KBM-7 (cell line): Measurements from ENCODE around the gene SORT1.
"Not testable (repeated sequence)": the region's sequence is repeated elsewhere in the genome, so short reads cannot be mapped to it uniquely, and the experiment has no call there.

Source experiments
- DNase-seq: peaks from one replicate; pipeline ENCODE4 v3.0.0-alpha.2; 2015
- in situ Hi-C: fragments of 300-500 bp; cut with MboI; formaldehyde crosslinking; loops from 2 replicates; pipeline ENCODE4 v1.14.3; 2020; ENCODE audit warnings: low sequenced_read_pairs, low pct_unique_long_range_greater_than_20kb, mixed read lengths

The SORT1 gene

GRCh38 chr1:109399326-109399957, 1.7 kb upstream of the SORT1 start:
- DNase-seq = peak; percentile 75
- in situ Hi-C loops = no loop called here

- in situ Hi-C loops = no loop called here
- DNase-seq = no peak
Measured at GRCh38 chr1:109398343-109399225, 866 bp upstream of the SORT1 start.

GRCh38 chr1:109396871-109397580, 692 bp downstream of the SORT1 start:
- in situ Hi-C loops = no loop called here
- DNase-seq = no peak

- no peak for DNase-seq
- in situ Hi-C loops = no loop called here
Measured at GRCh38 chr1:109396513-109396839, 1.2 kb downstream of the SORT1 start.

- DNase-seq = peak; percentile 42
- in situ Hi-C loops = no loop called here
Measured at GRCh38 chr1:109395602-109396512, 1.9 kb downstream of the SORT1 start.

GRCh38 chr1:109395282-109395599, 2.5 kb downstream of the SORT1 start:
- DNase-seq, in situ Hi-C loops: not testable (repeated sequence)

DNA sequence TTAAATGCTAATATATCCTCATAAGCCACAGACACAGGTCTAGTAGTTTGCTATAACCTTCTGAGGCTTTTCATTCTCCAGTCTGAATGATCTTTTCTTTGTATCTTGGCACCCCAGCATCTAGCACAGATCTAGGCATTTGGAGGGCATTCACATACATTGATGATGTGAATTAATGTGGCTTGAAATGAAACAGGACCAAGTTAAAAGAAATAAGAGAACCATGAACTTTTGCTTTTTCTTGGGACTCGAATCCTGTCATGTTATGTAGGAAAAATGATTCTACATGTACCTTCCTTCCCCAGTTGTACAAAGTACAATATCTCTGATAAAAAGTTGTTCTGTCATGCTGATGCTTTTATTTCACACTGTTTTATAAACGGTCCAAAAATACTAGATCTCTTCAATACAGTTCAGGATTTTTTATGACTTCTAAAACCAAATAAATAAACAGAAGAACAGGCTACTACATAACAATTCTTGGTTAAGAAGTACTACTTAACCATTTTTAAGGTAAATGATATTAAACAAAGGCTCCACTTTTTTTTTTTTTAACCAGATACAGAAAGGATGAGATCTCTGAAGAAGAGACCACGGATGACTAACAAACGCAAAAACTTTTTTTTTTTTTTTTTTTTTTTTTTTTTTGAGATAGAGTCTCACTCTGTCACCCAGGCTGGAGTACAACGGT, 3.0 kb downstream of the SORT1 start:
- no peak for DNase-seq
- in situ Hi-C loops = no loop called here

DNA sequence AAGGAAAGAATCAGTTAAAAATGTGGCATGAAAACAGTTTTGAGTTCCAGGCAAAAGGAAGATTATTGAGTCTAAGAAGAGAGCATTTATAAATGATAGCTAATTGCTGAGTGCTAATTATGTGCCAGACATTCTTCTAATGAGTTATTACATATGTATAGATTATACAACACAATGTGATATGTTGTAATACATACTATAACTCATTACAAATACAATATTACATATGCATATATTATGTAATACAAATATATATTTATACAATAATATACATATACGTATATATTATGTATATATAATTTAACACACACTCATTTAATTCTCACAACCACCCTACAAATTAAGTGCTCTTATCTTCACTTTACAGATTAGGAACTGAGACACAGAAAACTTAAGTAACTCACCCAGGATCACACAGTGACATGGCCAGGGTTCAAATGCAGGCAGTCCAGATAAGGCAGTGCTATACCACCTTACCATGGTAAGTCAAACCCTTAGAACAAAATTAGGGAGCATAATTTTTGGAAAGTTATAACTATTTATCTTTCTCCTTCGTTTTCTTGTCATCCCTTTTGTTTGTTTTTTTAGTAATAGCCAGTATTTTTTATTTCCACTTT, 4.0 kb downstream of the SORT1 start:
- DNase-seq = no peak
- in situ Hi-C loops = no loop called here

DNA sequence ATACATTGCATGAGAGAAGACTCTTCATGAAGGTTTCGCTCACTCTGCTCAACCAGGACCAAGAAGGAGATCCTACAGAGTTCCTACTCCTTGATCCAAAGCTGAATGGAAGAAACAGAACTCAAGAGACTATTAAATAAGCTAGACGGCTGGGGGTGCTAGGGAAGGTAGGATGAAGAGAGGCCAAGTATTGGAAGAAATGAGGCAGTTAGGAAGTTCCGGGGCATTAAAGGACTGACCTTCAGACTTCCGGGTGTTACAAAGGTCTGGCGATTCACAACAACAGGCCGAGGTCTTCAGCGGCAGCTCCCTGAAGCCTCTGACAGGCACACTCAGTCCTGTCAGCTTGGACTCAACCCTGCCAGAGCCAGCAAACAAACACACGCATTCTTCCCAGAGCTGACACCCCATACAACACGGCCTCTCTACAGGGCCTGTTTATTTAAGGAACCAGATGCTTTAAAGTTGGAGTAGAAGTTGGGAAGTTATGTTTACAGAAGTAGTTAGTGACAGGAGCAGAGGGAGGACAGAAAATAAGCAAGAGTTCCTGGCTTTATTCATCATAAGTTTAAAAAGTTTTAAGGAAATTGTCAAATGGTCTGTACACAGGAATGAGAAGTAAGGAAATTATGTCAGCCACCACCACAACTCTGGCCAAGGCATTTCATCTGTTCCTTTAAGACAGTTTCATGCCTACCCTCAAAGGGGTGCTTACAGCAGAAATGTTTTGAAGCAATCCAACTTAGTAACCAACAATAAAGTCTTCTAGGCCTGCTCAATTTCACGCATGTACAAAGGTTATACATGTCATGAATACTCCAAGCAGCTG, 4.7 kb downstream of the SORT1 start:
- in situ Hi-C loops = no loop called here
- DNase-seq = peak; percentile 42

- DNase-seq = no peak
- in situ Hi-C loops = no loop called here
Measured at GRCh38 chr1:109392037-109392787, 5.5 kb downstream of the SORT1 start.

- in situ Hi-C loops = no loop called here
- peak; percentile 25 for DNase-seq
Measured at GRCh38 chr1:109391626-109392025, 6.1 kb downstream of the SORT1 start.

DNA sequence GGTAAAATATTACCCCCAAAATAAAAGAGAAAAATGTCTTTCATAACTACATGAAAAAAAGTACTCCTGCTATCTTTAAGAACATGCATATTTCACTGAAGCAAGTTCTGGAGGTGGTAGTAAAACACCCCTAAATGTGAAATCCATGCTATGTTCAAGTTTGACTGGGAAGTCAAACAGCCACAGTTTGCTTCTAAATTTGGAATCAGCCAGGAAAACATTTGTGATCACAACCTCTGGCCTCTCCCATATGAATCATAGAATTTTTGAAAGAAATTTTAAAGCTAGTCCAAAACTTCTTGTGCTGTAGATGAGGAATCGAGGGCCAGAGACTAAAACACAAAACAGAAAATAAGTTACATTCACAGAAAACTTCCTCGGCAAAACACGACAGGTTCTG, 6.6 kb downstream of the SORT1 start:
- no peak for DNase-seq
- in situ Hi-C loops = no loop called here

- in situ Hi-C loops = no loop called here
- DNase-seq = peak; percentile 73
Measured at GRCh38 chr1:109389638-109390341, 7.9 kb downstream of the SORT1 start.

GRCh38 chr1:109388884-109389637, 8.7 kb downstream of the SORT1 start:
- DNase-seq = no peak
- in situ Hi-C loops = no loop called here

- DNase-seq = no peak
- in situ Hi-C loops = no loop called here
Measured at GRCh38 chr1:109388208-109388711, 9.5 kb downstream of the SORT1 start.
